Fibroblast of the aortic adventitia (primary cell): ENCODE data around the gene COMMD10. TPM values are rescaled to one million over a fixed set of nuclear protein-coding genes. Genes with fewer than 3 reads are reported as not detected.
A peak's percentile ranks its signal among the peaks of the same experiment; 100 is the strongest.

Experiments used
- DNase-seq: peaks from one replicate; pipeline ENCODE4 v3.0.0-alpha.2; 2010; ENCODE audit warnings: low read depth
- H3K4me3 ChIP-seq: 2 replicates; pipeline ENCODE4 v1.5.1; 2011; ENCODE audit warnings: low read depth, mild to moderate bottlenecking, control low read depth, low read length, moderate library complexity
- CTCF ChIP-seq: IDR thresholded peaks from 2 replicates; pipeline ENCODE4 v1.5.1; 2011; ENCODE audit warnings: mild to moderate bottlenecking, low read length, control low read depth, inconsistent platforms; ENCODE audit not compliant: insufficient read depth
- total RNA-seq: library from RNA; depleted of rRNA; stranded (reverse); fragments of >200 nt; gene quantifications from 2 replicates; pipeline ENCODE4 v1.2.3, GENCODE V29; 2012; ENCODE audit warnings: low replicate concordance

COMMD10 gene
- total RNA-seq, 1 donor, result 37.3 TPM

- no peak overlapping the region for H3K4me3 ChIP-seq
- no peak for TF ChIP-seq CTCF
- DNase-seq, result no peak
Measured at GRCh38 chr5:116159006-116159405, 74.2 kb downstream of the COMMD10 start.

- no peak overlapping the region for H3K4me3 ChIP-seq
- TF ChIP-seq CTCF, result no peak
- no peak for DNase-seq
Measured at GRCh38 chr5:116174111-116174510, 89.3 kb downstream of the COMMD10 start.

- no peak overlapping the region for H3K4me3 ChIP-seq
- TF ChIP-seq CTCF, result no peak
- DNase-seq, result peak; percentile 0
Measured at GRCh38 chr5:116176121-116176520, 91.3 kb downstream of the COMMD10 start.

- no peak for TF ChIP-seq CTCF
Measured at GRCh38 chr5:116178925-116179324, 94.1 kb downstream of the COMMD10 start.

GRCh38 chr5:116209166-116209565 lies 124.3 kb downstream of the COMMD10 start:
- peak; percentile 76 for DNase-seq
- no peak overlapping the region for H3K4me3 ChIP-seq
- TF ChIP-seq CTCF, result no peak

More at GRCh38 chr5:116178925-116179324, 94.1 kb downstream of the COMMD10 start:
- DNase-seq, result no peak
- no peak overlapping the region for H3K4me3 ChIP-seq

- no peak overlapping the region for H3K4me3 ChIP-seq
- no peak for TF ChIP-seq CTCF
- DNase-seq, result no peak
Measured at GRCh38 chr5:116212225-116212624, 127.4 kb downstream of the COMMD10 start.

GRCh38 chr5:116216246-116216645 lies 131.4 kb downstream of the COMMD10 start:
- no peak overlapping the region for H3K4me3 ChIP-seq
- TF ChIP-seq CTCF, result no peak
- no peak for DNase-seq
